GM21576 (cell line): ENCODE measurements around the gene OSTC.
A peak's percentile ranks its signal among the peaks of the same experiment; 100 is the strongest.

Source experiments
- ATAC-seq: cut with Tn5 transposase; IDR thresholded peaks from one replicate; pipeline ENCODE4 v1.9.1; 2021; ENCODE audit warnings: mild to moderate bottlenecking, moderate library complexity; ENCODE audit not compliant: unreplicated experiment

OSTC gene

GRCh38 chr4:108650212-108651013, at the start of gene OSTC:
TSS of gene OSTC (plus strand) at chr4:108650599. CDS start at chr4:108650656, 57 bp downstream.
- peak; percentile 89 for ATAC-seq

- no peak for ATAC-seq
These were observed 49.3 kb upstream of the OSTC start for GRCh38 chr4:108601106-108601505.

- no peak for ATAC-seq
These were observed 48.9 kb upstream of the OSTC start for GRCh38 chr4:108601532-108601931.

DNA sequence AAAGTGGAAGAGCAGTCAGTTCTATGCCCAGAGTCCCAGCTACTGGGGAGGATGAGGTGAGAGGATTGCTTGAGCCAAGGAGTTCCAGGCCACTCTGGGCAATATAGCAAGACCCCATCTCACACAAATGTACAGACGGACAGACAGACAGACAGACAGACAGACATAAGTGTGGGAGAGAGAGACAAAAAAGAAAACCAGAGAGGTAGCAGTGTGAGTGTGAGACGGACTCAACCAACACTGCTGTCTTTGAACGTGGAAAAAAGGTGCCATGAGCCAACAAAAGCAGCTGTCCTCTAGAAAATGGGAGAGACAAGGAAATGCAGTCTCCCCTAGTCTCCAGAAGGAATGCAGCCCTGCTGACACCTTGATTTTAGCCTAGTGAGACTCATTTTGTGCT, 48.2 kb upstream of the OSTC start:
- ATAC-seq: no peak

- ATAC-seq: no peak
These were observed 43.2 kb upstream of the OSTC start for GRCh38 chr4:108607079-108607815.

GRCh38 chr4:108611365-108611764, 39.0 kb upstream of the OSTC start:
- ATAC-seq: no peak

DNA sequence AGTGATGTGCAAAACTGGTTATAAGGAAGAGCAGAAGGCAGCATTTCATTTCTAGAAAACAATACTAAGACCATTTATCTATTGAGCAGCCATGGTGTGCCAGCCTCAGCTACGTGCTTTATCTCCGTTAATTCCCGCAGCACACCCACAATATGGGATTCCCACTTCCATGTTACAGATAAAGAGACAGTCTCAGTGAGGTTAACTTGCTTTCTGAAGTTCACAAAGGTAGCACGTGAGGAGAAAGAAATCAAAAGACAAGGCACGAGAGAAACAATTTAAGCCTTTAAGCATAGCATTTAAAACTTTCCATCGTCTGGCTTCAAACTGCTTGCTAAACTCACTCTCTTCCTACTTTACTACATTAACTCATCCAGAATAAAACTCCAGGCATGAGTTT, 38.0 kb upstream of the OSTC start:
- no peak for ATAC-seq

DNA sequence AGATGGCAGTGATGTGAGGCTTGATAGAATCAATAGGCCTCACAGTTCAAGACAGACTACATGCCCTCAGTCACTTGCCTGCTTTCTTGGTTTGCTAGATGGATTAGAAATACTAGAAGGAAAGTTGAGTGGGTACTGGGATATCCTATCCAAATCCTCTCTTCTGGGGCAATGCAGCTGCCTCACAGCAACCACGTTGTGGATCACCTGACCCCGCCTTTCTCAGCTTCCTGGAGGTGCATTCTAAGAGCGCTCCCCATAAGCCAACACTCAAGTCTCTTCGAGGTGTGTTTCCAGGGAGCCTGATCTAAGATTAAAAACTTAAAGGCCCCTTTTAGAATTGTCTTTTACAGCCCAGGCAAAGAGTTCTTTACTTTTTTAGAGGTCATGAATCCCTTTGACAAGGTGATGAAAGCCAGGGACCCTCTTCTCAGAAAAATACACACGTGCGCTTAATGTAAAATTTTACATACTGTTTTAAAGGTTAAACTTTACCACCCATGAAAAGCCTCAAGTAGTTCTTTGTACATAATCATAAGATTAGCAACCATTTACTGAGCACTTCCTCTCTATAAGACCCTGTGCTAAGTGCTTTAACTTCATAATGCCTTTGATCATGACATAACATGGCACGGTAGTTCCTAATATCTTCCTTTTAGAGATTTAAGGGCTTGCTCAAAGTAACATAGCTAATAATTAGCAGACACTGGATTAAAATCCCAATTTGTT, 30.9 kb upstream of the OSTC start:
- ATAC-seq: peak; percentile 3

- peak; percentile 100 for ATAC-seq
These were observed 30.1 kb upstream of the OSTC start, which contains the start of gene RPL34 for GRCh38 chr4:108620101-108620932. TSS of gene RPL34 (plus strand) at chr4:108620576. CDS start at chr4:108621960, 1,384 bp downstream.

DNA sequence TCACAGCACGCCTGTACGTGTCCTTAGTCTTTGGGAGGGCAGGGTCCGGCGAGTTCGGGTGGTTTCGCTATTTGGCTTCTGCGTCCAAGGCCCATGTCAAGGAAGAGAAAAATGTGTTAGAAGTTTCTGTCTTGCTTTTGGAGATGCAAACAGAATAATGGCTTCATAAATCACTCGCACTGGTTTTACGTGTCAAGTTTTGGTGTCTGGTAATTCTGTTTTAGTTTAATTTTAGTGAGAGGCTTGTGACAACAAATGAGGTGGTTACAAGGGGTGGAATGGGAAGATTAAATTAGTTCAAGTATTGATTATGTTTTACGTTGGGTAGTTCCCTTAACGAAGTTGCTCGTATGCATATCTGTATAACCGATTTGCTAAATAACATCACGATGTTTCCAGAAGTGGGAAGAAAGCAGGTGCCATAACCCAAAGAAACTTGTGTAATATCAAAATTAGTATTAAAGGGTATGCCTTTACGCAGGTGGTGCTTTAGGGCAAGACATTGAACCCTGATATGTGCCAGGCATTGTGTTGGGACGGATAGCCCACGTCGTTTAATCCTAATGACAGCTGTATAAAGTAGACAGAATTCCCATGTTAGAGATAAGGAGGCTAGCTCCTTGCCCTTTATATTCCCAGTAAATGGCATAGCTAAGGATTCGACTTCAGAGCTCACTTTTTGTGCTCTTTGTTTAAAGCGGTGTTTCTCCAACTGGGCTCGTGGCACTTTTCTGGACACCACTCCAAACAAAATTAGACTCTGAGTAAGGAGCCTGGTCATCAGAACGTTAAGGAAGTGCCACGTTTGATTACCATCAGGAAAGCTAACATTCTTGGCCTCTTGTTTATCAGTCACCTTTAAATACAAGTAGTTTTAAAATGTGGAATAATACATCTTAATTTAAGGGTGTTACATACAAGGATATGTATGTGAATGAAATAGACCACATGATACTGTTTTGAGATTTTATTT, 29.2 kb upstream of the OSTC start:
- ATAC-seq: no peak

- ATAC-seq: no peak
These were observed 28.4 kb upstream of the OSTC start for GRCh38 chr4:108622022-108622421.

GRCh38 chr4:108622828-108623227, 27.6 kb upstream of the OSTC start:
- ATAC-seq: no peak

DNA sequence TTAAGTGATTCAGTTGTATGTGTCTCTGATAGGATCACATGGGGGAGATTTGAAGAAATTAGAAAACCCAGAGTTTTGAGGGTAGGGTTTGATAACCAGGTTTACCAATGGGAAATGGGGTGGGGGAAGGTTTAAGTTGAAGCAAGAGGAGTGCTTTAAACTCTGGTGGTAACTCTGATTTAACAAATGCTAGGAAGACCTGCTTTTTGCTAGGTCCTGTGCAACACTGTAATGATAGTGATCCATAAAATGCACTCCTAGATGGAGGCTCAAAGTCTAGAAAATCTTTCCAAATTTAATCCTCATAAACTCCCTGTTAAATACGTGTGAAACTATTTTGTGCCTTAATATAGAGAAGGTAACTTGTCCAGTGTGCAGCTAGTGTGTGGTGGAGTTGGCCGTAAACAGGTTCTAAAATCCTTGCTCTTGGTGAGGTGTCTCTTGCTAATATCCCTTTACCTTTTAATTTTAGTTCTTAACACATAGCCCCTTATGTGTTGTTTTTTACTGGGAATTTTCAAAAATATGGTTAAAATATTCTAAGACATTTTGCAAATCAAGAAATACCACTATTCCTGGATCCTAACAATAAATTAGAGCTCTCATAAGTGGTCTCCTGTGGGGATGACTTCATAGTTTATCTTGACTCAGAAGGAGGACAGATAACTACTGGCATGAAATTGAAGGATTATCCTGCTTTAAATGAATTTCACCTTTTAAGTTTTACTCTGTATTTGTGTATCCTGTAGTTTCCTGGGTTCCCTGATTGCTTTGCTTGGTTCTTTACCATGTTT, 25.9 kb upstream of the OSTC start:
- ATAC-seq: no peak

- ATAC-seq: no peak
These were observed 24.3 kb upstream of the OSTC start for GRCh38 chr4:108626056-108626455.

- ATAC-seq: no peak
These were observed 22.0 kb upstream of the OSTC start for GRCh38 chr4:108628411-108628810.

GRCh38 chr4:108635070-108635655, 15.2 kb upstream of the OSTC start:
- ATAC-seq: no peak

GRCh38 chr4:108636246-108636645, 14.2 kb upstream of the OSTC start:
- ATAC-seq: no peak

GRCh38 chr4:108637856-108638255, 12.5 kb upstream of the OSTC start:
- no peak for ATAC-seq
